Globus pallidus (tissue), 1 donor: ENCODE data around the gene ATRN.
A peak's percentile ranks its signal among the peaks of the same experiment; 100 is the strongest.
"Not testable (repeated sequence)": the region's sequence is repeated elsewhere in the genome, so short reads cannot be mapped to it uniquely, and the experiment has no call there.

Experiments
- DNase-seq: peaks from one replicate; pipeline ENCODE4 v3.0.0-alpha.2; 2015; ENCODE audit warnings: low spot score

ATRN gene

DNA sequence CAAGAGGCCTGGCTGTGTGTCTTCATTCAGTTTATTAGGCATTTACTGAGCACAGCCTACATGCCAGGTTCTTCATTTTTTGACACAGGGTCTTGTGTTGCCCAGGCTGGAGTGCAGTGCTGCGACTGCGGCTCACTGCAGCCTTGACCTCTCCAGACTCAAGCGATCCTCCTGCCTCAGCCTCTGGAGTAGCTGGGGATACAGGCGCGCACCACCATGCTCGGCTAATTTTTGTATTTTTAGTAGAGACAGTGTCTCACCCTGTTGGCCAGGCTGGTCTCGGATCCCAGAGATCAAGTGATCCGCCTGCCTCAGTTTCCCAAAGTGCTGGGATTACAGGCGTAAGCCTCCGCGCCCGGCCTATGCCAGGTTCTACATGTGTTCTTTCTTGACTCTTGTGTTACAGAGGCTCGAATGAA lies 601 bp upstream of the ATRN start:
- no peak for DNase-seq

DNA sequence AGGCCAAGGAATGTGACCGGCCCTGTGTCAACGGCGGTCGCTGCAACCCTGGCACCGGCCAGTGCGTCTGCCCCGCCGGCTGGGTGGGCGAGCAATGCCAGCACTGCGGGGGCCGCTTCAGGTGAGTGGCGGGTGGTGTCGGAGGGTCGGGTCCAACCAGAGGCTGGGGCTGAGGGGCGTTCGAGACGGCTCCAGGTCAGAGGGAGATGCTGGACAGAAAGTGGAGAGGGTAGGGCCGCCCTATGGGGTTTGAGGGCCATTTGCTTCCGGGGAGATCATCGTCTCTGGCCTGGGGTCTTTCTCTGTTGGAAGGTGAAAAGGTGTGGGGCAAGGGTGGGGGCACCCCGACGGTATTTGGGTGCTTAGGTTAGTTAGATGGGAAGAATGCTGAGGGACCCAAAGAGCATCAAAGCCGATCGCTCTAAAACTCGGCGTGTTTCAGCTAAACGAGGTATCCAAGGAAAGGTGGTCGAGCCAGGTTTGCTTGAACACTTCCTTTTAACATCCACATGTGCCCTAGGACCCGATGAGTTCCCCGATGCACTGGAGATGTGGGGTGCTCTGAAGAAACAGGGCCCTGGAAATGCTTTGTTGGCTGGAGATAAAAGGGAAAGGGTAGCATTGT lies 691 bp downstream of the ATRN start:
- peak; percentile 5 for DNase-seq

DNA sequence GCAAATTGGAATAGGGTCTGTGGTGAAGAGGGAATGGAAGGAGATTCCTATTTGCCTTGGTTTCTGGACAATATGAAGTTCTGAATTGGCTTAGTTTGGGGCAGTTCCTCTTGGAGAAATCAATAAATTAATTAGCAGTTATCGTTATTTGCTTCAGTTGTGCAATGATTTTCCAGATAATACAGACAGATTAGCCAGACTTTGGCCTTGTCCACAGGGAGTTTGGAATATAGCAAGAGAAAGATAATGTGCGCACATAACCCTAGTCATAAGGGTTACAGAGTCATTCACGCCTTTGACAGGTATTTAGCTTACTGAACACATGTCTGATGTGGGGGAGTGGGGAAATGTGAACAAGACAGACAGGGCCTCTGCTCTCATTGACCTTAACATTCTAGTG lies 1.3 kb downstream of the ATRN start:
- no peak for DNase-seq

DNA sequence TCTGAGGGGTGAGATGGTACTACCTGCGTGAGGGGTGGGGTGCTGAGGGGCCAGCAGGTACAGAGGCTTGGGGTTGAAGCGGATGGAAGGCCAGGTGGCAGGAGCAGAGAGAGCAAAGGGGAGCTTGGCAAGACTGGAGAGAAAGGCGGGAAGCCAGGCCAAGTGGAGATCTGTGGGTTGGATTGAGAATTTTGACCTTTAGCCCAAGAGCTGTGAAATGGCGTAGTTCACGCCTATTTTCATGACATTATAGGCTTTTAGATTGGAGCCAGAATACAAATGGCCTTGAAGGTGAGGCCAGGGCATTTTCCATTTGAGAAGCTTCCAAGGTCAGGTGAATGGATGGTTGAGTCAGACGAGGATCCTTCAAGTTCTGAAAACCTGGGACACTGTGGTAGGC lies 2.5 kb downstream of the ATRN start:
- no peak for DNase-seq

DNA sequence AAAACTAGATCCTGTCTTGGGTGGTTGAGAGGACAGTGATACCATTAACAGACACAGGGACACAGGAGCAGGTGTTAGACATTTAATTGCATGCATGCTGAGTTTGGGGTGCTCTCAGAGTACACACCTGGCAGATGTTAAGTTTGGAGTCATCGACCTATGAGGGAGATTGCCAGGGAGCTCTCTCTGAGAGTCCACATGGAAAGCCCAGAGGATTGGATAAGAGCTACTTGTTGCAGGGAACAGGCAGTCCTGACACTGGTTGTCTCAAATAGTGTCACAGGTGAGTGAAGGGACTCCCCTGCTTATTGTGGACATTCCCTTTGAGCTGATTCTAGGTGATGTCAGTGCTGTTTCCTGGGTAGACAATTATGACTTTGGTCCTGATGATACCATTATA lies 3.1 kb downstream of the ATRN start:
- DNase-seq, result no peak

DNA sequence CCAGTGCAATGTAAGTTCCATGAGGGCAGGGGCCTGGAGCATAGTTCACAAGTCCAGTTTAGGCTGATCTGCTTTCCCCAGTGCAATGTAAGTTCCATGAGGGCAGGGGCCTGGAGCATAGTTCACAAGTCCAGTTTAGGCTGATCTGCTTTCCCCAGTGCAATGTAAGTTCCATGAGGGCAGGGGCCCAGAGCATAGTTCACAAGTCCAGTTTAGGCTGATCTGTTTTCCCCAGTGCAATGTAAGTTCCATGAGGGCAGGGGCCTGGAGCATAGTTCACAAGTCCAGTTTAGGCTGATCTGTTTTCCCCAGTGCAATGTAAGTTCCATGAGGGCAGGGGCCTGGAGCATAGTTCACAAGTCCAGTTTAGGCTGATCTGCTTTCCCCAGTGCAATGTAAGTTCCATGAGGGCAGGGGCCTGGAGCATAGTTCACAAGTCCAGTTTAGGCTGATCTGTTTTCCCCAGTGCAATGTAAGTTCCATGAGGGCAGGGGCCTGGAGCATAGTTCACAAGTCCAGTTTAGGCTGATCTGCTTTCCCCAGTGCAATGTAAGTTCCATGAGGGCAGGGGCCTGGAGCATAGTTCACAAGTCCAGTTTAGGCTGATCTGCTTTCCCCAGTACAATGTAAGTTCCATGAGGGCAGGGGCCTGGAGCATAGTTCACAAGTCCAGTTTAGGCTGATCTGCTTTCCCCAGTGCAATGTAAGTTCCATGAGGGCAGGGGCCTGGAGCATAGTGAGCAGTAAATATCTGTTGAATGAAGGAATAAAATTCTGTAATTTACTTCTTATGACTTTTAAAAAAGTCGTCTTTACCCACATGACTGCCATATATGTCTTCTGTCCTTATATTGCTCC lies 6.4 kb downstream of the ATRN start:
- not testable (repeated sequence) for DNase-seq

DNA sequence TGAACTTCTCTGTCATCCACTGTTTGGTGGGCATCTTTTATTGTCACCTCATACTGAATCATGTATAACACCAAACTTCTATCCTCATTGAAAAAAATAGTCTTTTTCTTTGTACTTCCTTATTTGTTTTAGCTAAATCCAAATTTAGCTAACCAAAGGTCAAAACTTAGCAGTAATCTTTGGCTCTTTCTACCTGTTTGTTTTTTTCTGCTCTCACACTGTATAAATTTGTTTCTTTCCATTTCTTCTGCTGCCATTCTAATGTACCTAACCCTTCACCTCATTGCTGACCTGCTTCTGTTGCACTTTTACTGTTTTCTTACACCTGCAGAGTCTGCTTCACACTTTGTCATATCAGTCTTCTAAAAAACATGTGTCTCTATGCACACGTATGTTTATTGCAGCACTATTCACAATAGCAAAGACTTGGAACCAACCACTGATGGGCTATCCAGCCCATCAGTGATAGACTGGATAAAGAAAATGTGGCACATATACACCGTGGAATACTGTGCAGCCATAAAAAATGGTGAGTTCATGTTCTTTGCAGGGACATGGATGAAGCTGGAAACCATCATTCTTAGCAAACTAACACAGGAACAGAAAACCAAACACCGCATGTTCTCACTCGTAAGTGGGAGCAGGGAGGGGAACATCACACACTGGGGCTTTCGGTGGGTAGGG lies 7.2 kb downstream of the ATRN start:
- no peak for DNase-seq

DNA sequence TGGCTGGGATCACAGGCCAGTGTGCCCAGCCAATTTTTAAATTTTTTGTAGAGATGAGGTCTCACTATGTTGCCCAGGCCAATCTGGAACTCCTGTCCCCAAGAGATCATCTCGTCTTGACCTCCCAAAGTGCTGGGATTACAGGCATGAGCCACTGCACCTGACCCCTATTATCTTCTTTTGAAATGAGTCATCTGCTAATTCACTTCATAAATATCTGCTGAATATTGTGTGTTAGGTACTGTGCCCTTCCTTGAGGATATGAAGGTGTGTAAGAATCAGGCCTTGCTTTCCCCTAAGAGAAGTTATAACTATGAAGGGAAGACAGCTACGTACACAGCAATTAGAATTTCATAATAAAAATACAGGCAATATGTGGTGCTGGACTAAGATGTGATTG lies 8.2 kb downstream of the ATRN start:
- no peak for DNase-seq

DNA sequence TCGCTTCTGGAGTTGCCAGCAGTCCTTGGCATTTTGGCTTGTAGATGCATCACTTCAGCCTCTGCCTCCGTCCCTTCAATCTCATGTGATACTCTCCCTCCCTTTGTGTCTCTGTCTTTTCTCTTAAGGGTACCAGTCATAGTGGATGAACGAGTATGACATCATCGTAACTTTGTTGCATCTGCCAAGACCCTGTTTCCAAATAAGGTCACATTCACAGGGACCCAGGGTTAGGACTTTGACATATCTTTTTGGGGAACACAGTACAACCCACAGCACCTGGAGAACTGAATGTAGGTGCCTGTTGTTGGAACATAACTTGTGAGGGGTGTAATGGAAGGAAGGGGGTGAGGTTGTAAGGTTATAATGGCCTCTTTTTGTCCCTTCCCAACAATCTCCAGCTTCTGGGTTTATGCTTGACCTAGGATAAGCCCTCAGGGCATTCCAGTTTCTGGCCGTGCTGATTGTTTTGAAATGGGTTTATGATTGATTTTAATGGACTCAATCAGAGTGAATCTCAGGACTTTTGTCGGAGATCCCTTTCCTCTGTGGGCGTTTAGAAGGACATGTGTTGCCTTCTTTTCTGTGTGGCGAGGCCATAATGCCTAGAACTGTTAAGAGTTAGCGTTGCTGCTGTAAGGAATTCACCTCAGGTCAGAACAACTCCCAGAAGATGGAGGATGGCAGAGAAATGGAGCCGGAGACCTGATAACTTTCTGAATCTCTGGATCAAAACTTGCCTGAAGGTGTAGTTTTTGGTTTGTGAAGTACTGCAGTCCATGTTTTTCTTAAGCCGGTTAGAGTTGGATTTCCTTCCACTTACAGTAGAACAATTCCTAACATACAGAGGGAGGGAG lies 9.2 kb downstream of the ATRN start:
- DNase-seq, result no peak

DNA sequence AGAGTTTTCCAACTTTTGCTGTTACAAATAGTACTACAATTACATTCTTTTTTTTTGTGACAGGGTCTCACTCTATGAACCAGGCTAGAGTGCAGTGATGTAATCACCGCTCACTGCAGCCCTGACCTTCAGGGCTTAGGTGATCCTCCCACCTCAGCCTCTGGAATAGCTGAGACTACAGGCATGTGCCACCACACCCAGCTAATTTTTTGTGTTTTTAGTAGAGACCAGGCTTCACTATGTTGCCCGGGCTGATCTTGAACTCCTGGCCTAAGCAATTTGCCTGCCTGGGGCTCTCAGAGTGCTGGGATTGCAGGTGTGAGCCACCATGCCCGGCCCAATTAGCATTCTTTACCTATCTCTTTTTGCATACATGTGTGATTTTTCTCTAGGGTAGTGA lies 12.5 kb downstream of the ATRN start:
- DNase-seq, result no peak

DNA sequence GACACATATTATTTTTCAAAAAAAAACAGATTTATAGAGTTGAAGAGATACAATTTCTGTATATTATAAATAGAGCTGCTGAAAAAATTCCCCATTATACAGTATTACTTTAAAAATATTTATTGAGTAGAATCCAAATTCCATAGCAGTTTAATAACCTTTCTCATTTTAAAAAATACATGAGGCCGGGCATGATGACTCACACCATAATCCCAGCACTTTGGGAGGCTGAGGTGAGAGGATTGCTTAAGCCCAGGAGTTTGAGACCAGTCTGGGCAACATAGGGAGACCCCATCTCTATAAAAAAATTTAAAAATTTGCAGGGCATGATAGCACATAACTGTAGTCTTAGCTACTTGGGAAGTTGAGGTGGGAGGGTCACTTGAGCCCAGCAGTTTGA lies 13.0 kb downstream of the ATRN start:
- no peak for DNase-seq

DNA sequence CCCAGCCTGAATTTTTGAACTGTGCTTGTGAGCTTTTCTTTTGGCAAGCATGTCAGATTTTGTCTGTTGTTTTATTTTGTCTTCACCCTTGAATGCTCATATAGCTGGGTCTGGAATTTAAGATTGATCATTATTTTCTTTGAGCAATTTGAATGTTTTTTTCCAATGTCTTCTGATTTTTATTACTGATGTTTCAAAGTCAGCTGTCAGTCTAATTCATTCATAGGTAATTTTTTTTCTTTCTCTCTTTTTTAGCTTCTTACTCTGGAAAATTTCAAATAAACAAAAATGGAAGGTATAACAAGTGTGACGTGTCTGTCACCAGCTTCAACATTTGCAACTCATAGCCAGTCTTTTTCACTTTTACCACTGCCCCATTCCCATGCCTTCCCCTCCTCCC lies 15.1 kb downstream of the ATRN start:
- no peak for DNase-seq

DNA sequence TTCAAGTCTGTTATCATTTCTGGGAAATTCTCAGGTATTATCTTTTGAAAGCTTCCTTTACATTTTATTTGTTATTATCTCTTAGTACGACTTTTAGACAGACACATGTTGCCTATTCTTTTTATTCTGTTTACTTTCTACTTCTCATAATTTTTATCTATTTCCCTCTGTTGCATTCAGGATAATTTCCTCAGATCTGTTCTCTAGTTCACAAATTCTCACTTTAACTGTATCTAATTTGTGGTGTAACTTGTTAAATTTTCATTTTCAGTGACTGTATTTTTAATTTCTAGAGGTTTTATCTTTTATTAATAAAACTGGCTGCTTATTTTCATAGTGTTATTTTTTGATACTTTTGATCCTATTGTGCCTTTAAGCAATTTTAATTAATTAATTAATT lies 16.0 kb downstream of the ATRN start:
- DNase-seq, result no peak

DNA sequence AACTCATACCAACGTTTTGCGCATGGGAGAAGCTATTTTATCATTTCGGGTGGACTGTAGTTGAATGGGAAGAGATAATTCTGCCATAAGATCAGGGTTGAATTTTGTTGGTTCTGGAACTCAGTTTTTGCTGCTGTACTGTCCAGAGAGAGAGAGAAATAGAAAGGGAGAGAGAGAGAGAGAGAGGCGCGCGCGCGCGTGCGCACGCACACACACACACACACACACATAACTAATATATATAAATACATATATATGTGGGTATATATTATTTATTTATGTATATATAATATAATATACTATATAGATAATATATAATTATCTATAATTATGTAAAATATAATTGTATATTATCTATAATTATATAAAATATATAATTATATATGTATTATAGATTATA lies 21.9 kb downstream of the ATRN start:
- DNase-seq, result no peak

DNA sequence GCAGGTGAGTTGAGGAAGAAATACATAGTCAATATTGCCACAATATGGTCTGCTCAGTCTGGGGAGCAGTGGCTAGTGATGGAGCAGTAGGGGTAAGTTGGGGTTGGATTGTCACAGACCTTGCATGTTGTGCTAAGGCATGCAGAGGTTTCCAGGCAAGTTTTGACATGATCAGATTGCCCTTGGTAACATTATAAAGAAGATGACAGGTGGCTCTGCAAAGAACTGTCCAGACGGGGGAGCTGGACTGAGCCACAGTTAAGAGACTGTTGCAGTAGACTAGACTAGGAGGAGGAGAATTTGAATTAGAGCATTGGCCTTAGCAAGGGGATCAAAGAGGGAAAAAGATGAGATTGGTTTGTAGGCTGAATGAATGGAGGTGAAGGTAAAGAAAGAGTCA lies 23.4 kb downstream of the ATRN start:
- no peak for DNase-seq

DNA sequence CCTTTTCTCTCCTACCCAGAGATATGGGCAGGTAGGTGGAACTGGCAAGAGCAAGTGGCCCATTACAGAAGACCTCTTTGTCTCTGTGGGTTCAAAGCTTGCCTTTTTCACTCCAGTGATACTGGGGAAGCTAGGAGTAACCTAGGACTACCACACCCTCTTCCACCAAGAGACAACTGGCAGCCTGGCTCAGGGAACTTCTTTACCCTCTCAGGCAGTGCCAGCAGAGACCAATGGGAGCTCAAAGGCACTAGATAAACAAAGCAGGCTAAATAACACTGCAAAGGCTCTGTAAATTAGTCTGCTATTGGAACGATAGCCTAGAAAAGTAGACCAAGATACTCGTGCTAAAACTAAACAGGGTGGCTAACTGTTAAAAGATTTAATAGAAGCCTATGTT lies 32.1 kb downstream of the ATRN start:
- DNase-seq, result no peak

DNA sequence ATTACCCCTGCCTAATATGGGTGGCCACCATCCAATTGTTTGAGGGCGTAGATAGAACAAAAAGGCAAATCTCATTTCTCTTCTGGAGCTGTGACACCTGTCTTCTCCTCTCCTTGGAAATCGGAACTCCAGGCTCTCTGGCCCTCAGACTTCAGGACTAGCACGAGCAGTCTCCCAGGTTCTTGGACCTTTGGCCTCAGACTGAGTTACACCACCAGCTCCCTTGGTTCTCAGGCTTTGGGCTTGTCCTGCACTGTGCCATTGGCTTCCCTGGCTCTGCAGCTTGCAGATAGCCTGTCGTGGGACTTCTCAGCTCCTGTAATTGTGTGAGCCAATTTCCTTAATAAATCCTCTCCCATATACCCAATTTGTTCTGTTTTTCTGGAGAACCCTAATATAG lies 34.3 kb downstream of the ATRN start:
- no peak for DNase-seq

DNA sequence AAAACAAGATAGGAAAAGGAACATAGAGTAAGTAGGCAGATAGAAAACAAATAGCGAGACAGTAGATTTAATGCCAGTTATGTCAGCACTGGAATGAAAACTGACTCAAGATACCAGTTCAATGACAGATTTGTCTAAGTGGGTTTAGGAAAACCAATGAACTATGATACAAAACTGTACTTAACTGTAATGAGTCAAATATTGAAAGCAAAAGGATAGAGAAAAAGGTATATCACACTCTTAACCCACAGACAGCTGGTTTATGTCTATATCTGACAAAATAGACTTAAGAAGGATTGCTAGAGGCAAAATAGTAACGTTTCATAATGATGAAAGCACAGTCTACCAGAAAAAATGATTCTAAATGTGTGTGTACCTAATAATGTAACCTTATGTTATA lies 38.2 kb downstream of the ATRN start:
- no peak for DNase-seq

DNA sequence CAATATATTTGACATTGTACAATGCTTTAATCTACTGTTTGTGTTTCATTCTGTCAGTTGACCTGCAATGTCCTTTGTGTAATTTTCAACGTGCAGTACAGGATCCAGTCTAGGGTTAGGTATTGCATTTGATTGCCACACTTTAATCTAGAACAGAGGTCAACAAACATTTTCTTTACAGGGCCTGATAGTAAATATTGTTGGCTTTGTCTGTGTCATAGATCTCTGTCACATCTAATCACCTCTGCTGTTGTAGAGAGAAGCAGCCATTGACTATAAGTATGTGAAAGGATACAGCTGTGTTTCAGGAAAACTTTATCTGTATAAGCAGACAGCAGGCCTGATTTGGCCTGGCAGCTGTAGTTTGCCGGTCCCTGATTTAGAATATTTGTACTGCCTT lies 39.3 kb downstream of the ATRN start:
- DNase-seq, result no peak

DNA sequence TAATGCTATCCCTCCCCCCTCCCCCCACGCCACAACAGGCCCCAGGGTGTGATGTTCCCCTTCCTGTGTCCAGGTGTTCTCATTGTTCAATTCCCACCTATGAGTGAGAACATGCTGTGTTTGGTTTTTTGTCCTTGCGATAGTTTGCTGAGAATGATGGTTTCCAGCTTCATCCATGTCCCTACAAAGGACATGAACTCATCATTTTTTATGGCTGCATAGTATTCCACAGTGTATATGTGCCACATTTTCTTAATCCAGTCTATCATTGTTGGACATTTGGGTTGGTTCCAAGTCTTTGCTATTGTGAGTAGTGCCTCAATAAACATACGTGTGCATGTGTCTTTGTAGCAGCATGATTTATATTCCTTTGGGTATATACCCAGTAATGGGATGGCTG lies 41.4 kb downstream of the ATRN start:
- not testable (repeated sequence) for DNase-seq

DNA sequence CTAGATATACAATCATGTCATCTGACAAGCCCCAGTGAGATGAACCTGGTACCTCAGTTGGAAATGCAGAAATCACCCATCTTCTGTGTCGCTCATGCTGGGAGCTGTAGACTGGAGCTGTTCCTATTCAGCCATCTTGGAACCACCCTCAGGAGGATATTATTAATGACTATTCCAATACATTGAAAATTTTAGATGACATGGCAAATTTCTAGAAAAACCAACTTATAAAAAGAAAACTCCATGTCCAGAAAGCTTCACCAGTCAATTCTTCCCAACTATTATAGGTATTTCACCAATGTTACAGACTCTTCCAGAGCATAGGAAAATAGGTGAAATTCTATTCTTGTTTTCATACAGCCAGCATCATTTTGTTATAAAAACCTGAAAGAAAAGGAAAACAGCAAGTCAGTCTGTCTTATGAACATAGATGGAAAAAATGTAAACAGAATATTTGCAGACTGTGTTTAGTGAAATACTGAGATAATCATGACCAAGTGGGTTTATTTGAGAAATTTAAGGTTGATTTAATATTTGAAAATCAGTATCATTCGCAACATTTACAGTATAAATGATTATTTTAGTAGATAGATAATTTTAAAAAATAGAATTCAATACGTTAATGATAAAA lies 43.3 kb downstream of the ATRN start:
- DNase-seq, result no peak
